GM18508 (cell line): ENCODE measurements around the gene SLC25A26.

Experiments
- ATAC-seq: cut with Tn5 transposase; IDR thresholded peaks from one replicate; pipeline ENCODE4 v1.9.1; 2021; ENCODE audit warnings: moderate number of reproducible peaks; ENCODE audit not compliant: insufficient read depth, unreplicated experiment

The SLC25A26 gene

DNA sequence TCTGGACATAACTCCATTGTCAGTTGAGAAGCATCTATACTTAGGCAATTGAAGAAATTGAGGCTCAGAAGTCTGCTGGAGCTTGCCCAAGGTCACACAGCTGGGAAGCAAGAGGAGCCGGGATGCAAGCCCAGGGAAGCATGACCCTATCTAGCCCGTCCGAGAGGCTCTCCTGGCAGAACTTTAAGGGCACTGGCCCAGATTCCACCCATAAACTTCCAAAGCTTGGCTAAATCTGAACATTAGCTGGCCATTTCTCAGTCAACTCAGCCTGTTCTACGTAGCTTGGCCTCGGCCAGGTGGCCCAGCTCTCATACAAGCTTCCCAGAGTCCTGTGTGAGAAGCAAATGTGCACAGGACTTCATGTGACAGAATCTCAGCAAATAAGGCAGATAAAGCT lies 204.2 kb downstream of the SLC25A26 start:
- ATAC-seq: no peak

DNA sequence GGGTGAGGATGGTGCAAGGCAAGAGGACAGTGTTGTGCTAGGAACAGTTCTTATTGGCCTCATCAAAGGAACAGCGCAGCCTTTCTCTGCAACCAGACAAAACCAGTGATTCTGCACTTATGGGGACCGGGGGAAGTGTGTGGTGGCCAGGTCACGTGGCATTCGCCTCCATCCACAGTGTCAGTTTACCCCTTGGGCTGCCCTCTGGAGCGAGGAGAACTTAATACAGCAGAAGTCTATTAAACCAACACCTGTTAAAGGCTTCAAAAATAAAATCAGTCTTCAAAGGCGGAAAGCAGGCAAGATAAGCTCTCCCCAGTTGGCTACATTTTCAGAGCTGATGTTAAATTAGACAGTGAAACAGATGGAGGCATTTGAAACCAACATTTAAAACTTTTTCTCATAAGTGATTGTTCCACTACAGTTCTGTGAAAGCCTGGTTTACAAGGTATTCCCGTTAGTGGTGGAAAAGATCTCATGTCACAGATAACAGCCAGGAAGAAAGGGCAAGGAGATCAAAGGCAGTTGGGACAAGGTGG lies 204.8 kb downstream of the SLC25A26 start:
- ATAC-seq: no peak

DNA sequence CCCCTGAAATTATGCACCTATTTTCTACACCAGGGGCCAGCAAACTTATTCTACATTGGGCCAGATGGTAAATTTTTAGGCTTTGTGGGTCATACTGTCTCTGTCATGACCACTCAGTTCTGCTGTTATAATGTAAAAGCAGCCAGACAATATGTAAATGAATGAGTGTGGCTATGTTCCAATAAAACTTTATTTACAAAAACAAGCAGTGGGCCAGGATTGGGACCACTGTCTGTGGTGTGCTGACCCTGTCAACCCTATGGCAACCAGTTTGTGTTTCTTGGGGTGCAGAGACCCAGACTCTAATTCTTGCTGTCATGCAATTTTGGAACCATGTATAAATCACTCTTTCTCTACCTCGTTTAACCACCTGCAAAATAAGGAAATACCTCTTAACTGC lies 205.3 kb downstream of the SLC25A26 start:
- ATAC-seq: no peak

DNA sequence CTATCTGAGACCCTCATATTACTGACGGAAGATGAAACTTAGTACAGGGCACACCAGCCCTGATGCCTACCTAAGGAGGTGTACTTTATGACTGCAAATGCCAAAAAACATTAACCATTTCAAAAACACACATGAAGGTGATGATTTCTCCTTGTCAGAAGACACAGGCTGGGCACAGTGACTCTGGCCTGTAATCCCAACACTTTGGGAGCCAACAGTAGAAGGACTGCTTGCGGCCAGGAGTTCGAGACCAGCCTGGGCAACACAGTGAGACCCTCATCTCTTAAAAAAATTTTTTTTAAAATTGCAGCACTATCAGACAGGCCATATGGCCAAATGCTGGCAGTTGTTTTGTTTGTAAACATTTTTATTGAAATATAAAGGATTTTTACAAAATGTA lies 206.6 kb downstream of the SLC25A26 start:
- ATAC-seq: no peak

DNA sequence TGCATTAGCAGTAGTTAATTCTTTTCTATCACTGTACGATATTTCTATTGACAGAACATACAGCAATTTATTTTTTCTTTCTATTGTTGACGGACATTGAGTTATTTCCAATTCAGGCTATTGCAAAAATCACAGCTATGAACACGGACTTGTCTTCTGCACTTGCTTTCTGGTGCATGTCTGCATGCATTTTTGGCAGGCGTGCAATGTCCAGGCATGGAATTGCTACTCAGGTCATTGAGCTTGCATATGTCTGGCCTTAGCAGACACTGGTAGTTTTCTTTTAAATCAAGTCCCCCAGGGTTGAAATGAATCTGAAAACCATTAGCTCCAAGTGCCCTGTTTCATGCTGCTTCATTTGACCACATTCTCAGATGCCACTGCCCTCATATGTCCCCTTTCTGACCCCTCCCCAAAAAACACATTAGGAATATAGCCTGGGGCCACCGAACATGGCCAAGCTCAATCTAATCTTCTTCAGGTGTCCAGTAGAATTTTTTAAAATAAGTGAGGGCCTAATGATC lies 207.2 kb downstream of the SLC25A26 start:
- no peak for ATAC-seq
